Measurements from ENCODE around the gene AMPD3.

- TF ChIP-seq POLR2A (IDR thresholded peaks at IDR 0.05; ENCODE audit: low read depth, low read length), result no peak
- no peak for TF ChIP-seq TAF1 (IDR thresholded peaks at IDR 0.05; ENCODE audit: low read depth, low read length)
- TF ChIP-seq POLR2AphosphoS5 (IDR thresholded peaks at IDR 0.05; ENCODE audit: low read depth, low read length), result no peak
These were observed 26.7 kb downstream of the AMPD3 start for GRCh38 chr11:10481560-10482349.
